Osteoblast (primary cell): ENCODE results near the gene PLIN5. TPM values are rescaled to one million over a fixed set of nuclear protein-coding genes. Genes with fewer than 3 reads are reported as not detected.

Experiments used
- DNase-seq: peaks from one replicate; pipeline ENCODE4 v3.0.0; 2011; ENCODE audit warnings: low spot score, mixed read lengths; ENCODE audit not compliant: insufficient read length; ENCODE audit errors: missing footprints
- H2AFZ ChIP-seq: 2 replicates; pipeline ENCODE4 v1.6.0; 2011; ENCODE audit warnings: mild to moderate bottlenecking, low read length
- H3K27ac ChIP-seq: 2 replicates; pipeline ENCODE4 v1.5.1; 2011; ENCODE audit warnings: mild to moderate bottlenecking, low read depth, low read length, moderate library complexity
- H3K27me3 ChIP-seq: 2 replicates; pipeline ENCODE4 v1.6.0; 2012; ENCODE audit warnings: mild to moderate bottlenecking, control low read depth, inconsistent platforms, low read length, moderate library complexity; ENCODE audit not compliant: insufficient read depth
- H3K36me3 ChIP-seq: 2 replicates; pipeline ENCODE4 v1.5.1; 2011; ENCODE audit warnings: mild to moderate bottlenecking, low read length, control low read depth, moderate library complexity; ENCODE audit not compliant: insufficient read depth
- H3K4me1 ChIP-seq: 2 replicates; pipeline ENCODE4 v1.5.1; 2011; ENCODE audit warnings: mild to moderate bottlenecking, low read length, control low read depth, moderate library complexity; ENCODE audit not compliant: insufficient read depth
- H3K4me2 ChIP-seq: 2 replicates; pipeline ENCODE4 v1.6.0; 2011; ENCODE audit warnings: mild to moderate bottlenecking, low read length; ENCODE audit not compliant: insufficient read depth
- H3K4me3 ChIP-seq: fragments of 200-600 bp; sonication (generic); 3 replicates; pipeline ENCODE4 v1.5.1; 2012; ENCODE audit warnings: mild to moderate bottlenecking, low read length, inconsistent platforms; ENCODE audit not compliant: insufficient read depth
- H3K79me2 ChIP-seq: 2 replicates; pipeline ENCODE4 v1.6.0; 2012; ENCODE audit warnings: mild to moderate bottlenecking, low read length, control low read depth, inconsistent platforms; ENCODE audit not compliant: insufficient read depth
- H3K9me3 ChIP-seq: 2 replicates; pipeline ENCODE4 v1.5.1; 2011; ENCODE audit warnings: low read depth, low read length, control low read depth
- H4K20me1 ChIP-seq: 2 replicates; pipeline ENCODE4 v1.6.0; 2012; ENCODE audit warnings: mild to moderate bottlenecking, low read length, control low read depth; ENCODE audit not compliant: insufficient read depth
- total RNA-seq: library from RNA; depleted of rRNA; stranded (reverse); fragments of >200 nt; gene quantifications from 2 replicates; pipeline ENCODE4 v1.2.3, GENCODE V29; 2012
- TF ChIP-seq, protein P1 (sequence below): IDR thresholded peaks from 2 replicates; pipeline ENCODE4 v1.5.1; 2011; ENCODE audit warnings: mild to moderate bottlenecking, low read depth, low read length, moderate library complexity; ENCODE audit errors: extremely low read depth

Gene PLIN5
- total RNA-seq, 1 donor, result 0.36 TPM

DNA sequence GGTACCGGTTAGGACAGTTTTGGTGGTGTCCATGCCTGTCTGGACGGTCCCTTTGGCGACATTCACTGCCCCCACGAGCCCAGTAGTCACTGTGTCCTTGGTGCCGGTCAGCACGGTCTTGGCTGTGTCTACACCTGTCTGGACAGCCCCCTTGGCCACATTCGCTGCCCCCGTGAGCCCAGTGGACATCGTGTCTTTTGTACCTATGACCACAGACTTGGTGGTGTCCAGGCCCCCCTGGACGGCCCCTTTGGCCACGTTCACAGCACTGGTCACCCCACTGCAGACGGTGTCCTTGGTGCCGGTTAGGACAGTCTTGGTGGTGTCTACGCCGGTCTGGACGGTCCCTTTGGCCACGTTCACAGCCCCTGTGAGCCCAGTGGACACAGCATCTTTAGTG lies 23.0 kb downstream of the PLIN5 start:
- no peak for DNase-seq
- Histone ChIP-seq H3K36me3 (no peaks in the 10 kb centered on the region), H3K27me3 (peaks cover 4% of the 10 kb centered on the region), H3K4me2 (no peak overlapping the region), H2AFZ (no peak overlapping the region), H3K27ac (no peak overlapping the region), H3K4me1 (no peaks in the 10 kb centered on the region), H3K4me3 (no peak overlapping the region), H3K9me3 (no peaks in the 10 kb centered on the region), H3K79me2 (no peaks in the 10 kb centered on the region), H4K20me1 (no peaks in the 10 kb centered on the region)
- TF ChIP-seq, protein P1, sequence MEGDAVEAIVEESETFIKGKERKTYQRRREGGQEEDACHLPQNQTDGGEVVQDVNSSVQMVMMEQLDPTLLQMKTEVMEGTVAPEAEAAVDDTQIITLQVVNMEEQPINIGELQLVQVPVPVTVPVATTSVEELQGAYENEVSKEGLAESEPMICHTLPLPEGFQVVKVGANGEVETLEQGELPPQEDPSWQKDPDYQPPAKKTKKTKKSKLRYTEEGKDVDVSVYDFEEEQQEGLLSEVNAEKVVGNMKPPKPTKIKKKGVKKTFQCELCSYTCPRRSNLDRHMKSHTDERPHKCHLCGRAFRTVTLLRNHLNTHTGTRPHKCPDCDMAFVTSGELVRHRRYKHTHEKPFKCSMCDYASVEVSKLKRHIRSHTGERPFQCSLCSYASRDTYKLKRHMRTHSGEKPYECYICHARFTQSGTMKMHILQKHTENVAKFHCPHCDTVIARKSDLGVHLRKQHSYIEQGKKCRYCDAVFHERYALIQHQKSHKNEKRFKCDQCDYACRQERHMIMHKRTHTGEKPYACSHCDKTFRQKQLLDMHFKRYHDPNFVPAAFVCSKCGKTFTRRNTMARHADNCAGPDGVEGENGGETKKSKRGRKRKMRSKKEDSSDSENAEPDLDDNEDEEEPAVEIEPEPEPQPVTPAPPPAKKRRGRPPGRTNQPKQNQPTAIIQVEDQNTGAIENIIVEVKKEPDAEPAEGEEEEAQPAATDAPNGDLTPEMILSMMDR, result no peak

DNA sequence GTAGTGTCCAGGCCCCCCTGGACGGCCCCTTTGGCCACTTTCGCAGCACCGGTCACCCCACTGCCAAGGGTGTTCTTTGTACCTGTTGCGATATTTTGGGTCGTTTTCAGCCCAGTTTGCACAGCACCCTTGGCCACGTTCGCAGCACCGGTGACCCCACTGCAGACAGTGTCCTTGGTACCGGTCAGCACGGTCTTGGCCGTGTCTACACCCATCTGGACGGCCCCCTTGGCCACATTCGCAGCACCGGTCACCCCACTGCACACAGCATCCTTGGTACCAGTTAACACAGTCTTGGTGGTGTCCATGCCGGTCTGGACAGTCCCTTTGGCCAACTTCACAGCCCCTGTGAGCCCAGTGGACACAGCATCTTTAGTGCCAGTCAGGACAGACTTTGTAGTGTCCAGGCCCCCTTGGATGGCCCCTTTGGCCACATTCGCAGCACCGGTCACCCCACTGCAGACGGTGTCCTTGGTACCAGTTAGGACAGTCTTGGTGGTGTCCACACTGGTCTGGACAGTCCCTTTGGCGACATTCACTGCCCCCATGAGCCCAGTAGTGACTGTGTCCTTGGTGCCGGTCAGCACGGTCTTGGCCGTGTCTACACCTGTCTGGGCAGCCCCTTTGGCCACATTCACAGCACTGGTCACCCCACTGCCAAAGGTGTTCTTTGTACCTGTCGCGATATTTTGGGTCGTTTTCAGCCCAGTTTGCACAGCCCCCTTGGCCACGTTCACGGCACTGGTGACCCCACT lies 23.5 kb downstream of the PLIN5 start:
- no peak for DNase-seq

DNA sequence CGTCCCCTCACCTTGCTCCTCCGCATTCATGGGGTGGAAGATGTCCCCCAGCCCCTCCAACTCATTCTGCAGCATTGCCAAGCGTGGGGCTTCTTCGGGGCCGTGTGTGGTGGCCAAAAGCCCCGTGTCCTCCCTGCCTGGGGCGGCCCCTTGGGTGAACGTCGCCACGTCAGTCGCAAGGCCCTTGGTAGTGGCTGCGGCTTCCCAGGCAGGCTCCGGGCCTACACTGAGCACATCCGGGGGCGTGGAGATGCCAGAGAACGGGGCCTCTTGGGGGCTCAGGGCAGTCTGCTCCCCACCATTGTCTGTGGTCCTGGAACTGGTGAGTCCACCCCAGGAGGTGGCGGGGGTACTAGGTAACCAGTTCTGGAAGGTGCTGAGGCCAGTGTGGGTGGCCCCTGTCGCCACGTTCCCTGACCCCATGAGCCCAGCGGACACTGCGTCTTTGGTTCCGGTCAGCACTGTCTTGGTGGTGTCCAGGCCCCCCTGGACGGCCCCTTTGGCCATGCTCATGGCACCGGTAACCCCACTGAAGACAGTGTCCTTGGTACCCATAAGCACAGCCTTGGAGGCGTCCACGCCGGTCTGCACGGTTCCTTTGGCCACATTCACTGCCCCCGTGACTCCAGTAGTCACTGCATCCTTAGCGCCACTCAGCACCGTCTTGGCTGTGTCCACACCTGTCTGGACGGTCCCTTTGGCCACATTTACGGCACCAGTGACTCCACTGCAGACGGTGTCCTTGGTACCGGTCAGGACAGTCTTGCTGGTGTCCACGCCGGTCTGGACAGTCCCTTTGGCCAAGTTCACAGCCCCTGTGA lies 24.4 kb downstream of the PLIN5 start:
- Histone ChIP-seq H2AFZ (no peak overlapping the region), H3K79me2 (no peaks in the 10 kb centered on the region), H3K36me3 (no peaks in the 10 kb centered on the region), H3K27me3 (no peaks in the 10 kb centered on the region), H3K4me3 (no peak overlapping the region), H3K4me1 (peaks cover 6% of the 10 kb centered on the region), H3K9me3 (no peaks in the 10 kb centered on the region), H4K20me1 (peaks cover 3% of the 10 kb centered on the region), H3K27ac (no peak overlapping the region), H3K4me2 (no peak overlapping the region)
- DNase-seq, result no peak
- TF ChIP-seq, protein P1, result no peak

More for the DNA sequence above, 23.5 kb downstream of the PLIN5 start:
- no peak overlapping the region for H3K4me2 ChIP-seq
- H3K36me3 ChIP-seq, result no peaks in the 10 kb centered on the region
- H3K9me3 ChIP-seq, result no peaks in the 10 kb centered on the region
- no peak overlapping the region for H2AFZ ChIP-seq
- TF ChIP-seq, protein P1, result no peak
- no peak overlapping the region for H3K4me3 ChIP-seq
- H4K20me1 ChIP-seq, result peaks cover 2% of the 10 kb centered on the region
- peaks cover 3% of the 10 kb centered on the region for H3K4me1 ChIP-seq
- no peaks in the 10 kb centered on the region for H3K79me2 ChIP-seq
- no peak overlapping the region for H3K27ac ChIP-seq
- H3K27me3 ChIP-seq, result peaks cover 4% of the 10 kb centered on the region

DNA sequence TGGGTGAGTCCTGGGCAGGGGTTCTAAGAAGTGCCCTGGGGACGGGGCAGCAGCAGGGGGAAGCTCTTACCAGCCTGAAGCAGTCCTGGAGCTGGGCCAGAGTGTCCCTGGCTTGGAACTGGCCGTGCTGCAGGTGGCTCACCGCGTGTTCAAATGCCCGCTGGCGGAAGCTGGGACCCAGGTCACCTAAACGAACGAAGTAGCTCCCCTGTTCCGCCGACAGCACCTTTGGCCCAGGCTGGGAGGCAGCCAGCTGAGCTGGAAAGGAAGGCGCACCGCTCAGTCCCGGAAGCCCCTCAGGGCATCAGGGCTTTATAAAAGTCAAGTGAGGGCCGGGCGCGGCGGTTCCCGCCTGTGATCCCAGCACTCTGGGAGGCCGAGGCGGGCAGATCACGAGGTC lies 26.3 kb downstream of the PLIN5 start:
- Histone ChIP-seq H2AFZ (no peak overlapping the region), H3K36me3 (peaks cover 4% of the 10 kb centered on the region), H4K20me1 (peaks cover 7% of the 10 kb centered on the region), H3K4me3 (no peak overlapping the region), H3K4me1 (peaks cover 6% of the 10 kb centered on the region), H3K27ac (no peak overlapping the region), H3K27me3 (no peaks in the 10 kb centered on the region), H3K9me3 (no peaks in the 10 kb centered on the region), H3K4me2 (no peak overlapping the region), H3K79me2 (no peaks in the 10 kb centered on the region)
- no peak for DNase-seq
- TF ChIP-seq, protein P1, result no peak
